Adrenal gland (tissue), 5 donors: Measurements from ENCODE around the gene MRPL28.

Source experiments
- POLR2A ChIP-seq, 2 donors: fragments of 450-650 bp; IDR thresholded peaks; one replicate each; pipeline ENCODE4 v1.6.1; 2017; ENCODE audit warnings: antibody characterized with exemption in 2 of 2, mild to moderate bottlenecking in 2 of 2, moderate library complexity in 1 of 2
- TF ChIP-seq, protein P1 (sequence below), 6 experiments: fragments of 450-650 bp in 4 of 6; fragments of 200-600 bp in 2 of 6; sonication (generic) in 1 of 6; IDR thresholded peaks; 1 replicate in 5 of 6; 2 replicates in 1 of 6; pipeline versions ENCODE4 v1.5.1 to v1.8.0; 2016 to 2021; ENCODE audit warnings: antibody characterized with exemption in 6 of 6, mild to moderate bottlenecking in 2 of 6, moderate library complexity in 1 of 6
- donor health status: DM: no; HTN: no; CAD: no.

DNA sequence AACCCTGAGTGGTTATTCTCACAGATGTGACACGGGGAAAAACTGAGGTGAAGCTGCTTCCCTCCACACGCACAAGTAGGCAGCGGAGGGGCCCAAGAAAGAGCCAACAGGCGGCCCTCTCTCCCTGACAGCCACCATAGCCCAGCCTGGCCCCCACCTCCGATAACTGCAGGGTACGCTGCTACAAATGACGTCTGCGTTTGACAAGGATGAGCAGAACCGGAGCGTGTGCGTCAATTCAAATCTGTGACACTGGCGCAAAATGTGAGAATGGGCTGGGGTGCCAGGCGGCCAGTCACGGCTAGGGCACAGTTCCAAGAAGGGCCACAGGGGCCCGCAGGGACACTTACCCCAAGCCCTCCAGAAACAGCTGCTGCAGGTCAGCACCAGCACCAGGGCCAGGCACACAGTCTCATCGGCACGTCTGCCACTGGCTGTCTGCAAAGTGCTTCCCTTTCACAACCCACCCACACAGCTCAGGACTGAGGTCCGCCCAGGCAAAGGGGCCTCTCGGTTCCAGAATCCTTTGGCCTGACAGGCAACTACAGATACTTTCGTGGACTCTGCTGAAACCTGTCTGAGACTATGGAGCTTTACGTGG is 32.3 kb downstream of the MRPL28 start:
- TF ChIP-seq POLR2A (IDR thresholded peaks at IDR 0.05) = no peak
- TF ChIP-seq, protein P1, sequence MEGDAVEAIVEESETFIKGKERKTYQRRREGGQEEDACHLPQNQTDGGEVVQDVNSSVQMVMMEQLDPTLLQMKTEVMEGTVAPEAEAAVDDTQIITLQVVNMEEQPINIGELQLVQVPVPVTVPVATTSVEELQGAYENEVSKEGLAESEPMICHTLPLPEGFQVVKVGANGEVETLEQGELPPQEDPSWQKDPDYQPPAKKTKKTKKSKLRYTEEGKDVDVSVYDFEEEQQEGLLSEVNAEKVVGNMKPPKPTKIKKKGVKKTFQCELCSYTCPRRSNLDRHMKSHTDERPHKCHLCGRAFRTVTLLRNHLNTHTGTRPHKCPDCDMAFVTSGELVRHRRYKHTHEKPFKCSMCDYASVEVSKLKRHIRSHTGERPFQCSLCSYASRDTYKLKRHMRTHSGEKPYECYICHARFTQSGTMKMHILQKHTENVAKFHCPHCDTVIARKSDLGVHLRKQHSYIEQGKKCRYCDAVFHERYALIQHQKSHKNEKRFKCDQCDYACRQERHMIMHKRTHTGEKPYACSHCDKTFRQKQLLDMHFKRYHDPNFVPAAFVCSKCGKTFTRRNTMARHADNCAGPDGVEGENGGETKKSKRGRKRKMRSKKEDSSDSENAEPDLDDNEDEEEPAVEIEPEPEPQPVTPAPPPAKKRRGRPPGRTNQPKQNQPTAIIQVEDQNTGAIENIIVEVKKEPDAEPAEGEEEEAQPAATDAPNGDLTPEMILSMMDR (IDR thresholded peaks at IDR 0.05) = no peak
